Kidney epithelial cell (primary cell): ENCODE results near the gene VPS33A. TPM values are rescaled to one million over a fixed set of nuclear protein-coding genes. Genes with fewer than 3 reads are reported as not detected.
"Not testable (repeated sequence)": the region's sequence is repeated elsewhere in the genome, so short reads cannot be mapped to it uniquely, and the experiment has no call there.

Experiments used
- DNase-seq: peaks from one replicate; pipeline ENCODE4 v3.0.0-alpha.2; 2010; ENCODE audit warnings: low read depth
- H3K27me3 ChIP-seq: 2 replicates; pipeline ENCODE4 v1.6.0; 2011; ENCODE audit warnings: low read length; ENCODE audit not compliant: control insufficient read depth, insufficient read depth
- H3K36me3 ChIP-seq: 2 replicates; pipeline ENCODE4 v1.5.1; 2011; ENCODE audit warnings: low read length; ENCODE audit not compliant: control insufficient read depth, insufficient read depth
- H3K4me3 ChIP-seq: 2 replicates; pipeline ENCODE4 v1.5.1; 2011; ENCODE audit warnings: low read depth, mild to moderate bottlenecking, control low read depth, low read length
- total RNA-seq: library from RNA; depleted of rRNA; stranded (reverse); fragments of >200 nt; gene quantifications from 2 replicates; pipeline ENCODE4 v1.2.3, GENCODE V29; 2015
- TF ChIP-seq, protein P1 (sequence below): IDR thresholded peaks from 2 replicates; pipeline ENCODE4 v1.5.1; 2011; ENCODE audit warnings: mild to moderate bottlenecking, moderate library complexity, low read length, control low read depth, inconsistent platforms; ENCODE audit not compliant: insufficient read depth, poor library complexity, severe bottlenecking

Gene VPS33A
- total RNA-seq, 1 donor from 2014 or later: 26.3 TPM

DNA sequence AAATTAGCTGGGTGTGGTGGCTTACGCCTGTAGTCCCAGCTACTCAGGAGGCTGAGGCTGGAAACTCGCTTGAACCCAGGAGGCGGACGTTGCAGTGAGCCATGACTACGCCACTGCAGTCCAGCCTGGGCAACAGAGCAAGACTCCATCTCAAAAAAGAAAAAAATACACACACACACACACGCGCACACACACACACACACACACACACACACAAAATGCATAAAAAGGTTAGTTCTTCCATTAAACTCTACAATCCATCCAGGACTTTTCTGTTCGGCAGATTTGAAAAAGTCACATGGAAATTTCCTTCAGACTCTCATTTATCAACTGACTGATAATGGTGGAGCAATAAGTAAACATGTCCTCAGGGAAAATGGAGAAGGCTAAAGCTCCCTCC, 9.2 kb upstream of the VPS33A start:
- DNase-seq: no peak
- TF ChIP-seq, protein P1, sequence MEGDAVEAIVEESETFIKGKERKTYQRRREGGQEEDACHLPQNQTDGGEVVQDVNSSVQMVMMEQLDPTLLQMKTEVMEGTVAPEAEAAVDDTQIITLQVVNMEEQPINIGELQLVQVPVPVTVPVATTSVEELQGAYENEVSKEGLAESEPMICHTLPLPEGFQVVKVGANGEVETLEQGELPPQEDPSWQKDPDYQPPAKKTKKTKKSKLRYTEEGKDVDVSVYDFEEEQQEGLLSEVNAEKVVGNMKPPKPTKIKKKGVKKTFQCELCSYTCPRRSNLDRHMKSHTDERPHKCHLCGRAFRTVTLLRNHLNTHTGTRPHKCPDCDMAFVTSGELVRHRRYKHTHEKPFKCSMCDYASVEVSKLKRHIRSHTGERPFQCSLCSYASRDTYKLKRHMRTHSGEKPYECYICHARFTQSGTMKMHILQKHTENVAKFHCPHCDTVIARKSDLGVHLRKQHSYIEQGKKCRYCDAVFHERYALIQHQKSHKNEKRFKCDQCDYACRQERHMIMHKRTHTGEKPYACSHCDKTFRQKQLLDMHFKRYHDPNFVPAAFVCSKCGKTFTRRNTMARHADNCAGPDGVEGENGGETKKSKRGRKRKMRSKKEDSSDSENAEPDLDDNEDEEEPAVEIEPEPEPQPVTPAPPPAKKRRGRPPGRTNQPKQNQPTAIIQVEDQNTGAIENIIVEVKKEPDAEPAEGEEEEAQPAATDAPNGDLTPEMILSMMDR: no peak
- Histone ChIP-seq H3K36me3 (peaks cover 2% of the 10 kb centered on the region), H3K27me3 (no peaks in the 10 kb centered on the region), H3K4me3 (no peak overlapping the region)

GRCh38 chr12:122265886-122266229, 436 bp downstream of the VPS33A start:
- TF ChIP-seq, protein P1: no peak
- Histone ChIP-seq H3K36me3 (no peaks in the 10 kb centered on the region), H3K27me3 (no peaks in the 10 kb centered on the region), H3K4me3 (peak overlapping the region; percentile 98)
- no peak for DNase-seq

DNA sequence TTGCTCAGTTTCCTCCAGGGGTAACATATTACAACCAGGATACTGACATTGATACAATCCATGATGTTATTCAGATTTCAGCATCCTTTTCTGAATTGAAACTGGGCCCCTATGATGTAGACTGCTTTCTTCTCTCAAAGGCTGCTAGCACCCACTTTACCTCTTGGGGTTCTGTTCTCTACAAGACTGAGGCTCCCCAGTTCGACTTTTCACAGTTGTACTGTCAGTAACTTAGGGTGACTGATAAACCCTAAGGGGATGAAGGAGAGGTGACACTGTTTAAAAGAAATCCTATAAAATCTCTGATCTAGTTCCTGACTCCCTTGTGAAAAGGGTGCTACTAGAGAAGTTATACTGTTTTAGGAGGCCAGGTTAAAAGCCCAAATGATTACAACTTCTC, 818 bp downstream of the VPS33A start:
- Histone ChIP-seq H3K27me3 (no peaks in the 10 kb centered on the region), H3K4me3 (peak overlapping the region; percentile 98), H3K36me3 (no peaks in the 10 kb centered on the region)
- DNase-seq: no peak
- TF ChIP-seq, protein P1: no peak

DNA sequence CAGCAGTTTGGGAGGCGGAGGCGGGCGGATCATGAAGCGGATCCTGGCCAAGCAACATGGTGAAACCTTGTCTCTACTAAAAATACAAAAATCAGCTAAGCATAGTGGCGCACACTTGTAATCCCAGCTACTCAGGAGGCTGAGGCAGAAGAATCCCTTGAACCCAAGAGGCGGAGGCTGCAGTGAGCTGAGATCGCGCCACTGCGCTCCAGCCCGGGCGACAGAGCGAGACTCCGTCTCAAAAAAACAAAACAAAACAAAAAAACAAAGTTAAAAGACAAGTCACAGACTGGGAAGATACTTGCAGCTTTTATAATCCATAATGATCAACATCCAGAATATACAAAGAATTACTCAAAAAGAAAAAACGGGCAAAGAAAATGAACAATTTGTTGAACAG, 5.6 kb downstream of the VPS33A start:
- not testable (repeated sequence) for H3K36me3 ChIP-seq, H3K27me3 ChIP-seq, H3K4me3 ChIP-seq, DNase-seq

GRCh38 chr12:122258939-122259338, 7.4 kb downstream of the VPS33A start:
- H3K36me3 ChIP-seq, DNase-seq, H3K4me3 ChIP-seq, H3K27me3 ChIP-seq: not testable (repeated sequence)

GRCh38 chr12:122258462-122258861, 7.8 kb downstream of the VPS33A start:
- H3K36me3 ChIP-seq, H3K4me3 ChIP-seq, DNase-seq, H3K27me3 ChIP-seq: not testable (repeated sequence)

- no peak overlapping the region for H3K4me3 ChIP-seq
- no peaks in the 10 kb centered on the region for H3K27me3 ChIP-seq
- DNase-seq: no peak
- no peaks in the 10 kb centered on the region for H3K36me3 ChIP-seq
- TF ChIP-seq, protein P1: no peak
Observed at GRCh38 chr12:122250536-122250935, 15.8 kb downstream of the VPS33A start.

DNA sequence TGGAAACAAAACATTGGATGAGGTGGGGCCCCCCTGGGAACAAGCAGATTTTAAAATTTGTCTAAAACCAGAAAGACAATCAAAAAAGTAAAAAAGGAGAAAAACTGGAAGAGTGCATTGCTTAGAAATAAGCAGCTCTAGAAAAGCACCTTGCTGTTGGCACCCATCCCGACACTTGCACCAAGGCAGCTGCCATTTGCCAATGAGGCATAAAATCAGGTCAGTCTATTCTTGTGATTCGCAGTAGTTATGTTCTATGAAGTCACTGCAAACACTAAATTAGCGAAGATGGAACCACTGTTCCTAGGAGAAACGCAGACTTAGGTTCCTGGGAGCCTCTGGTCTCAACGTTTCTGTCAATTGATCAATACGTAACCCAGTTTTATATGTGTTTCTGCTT, 16.2 kb downstream of the VPS33A start:
- TF ChIP-seq, protein P1: no peak
- Histone ChIP-seq H3K27me3 (no peaks in the 10 kb centered on the region), H3K36me3 (no peaks in the 10 kb centered on the region), H3K4me3 (no peak overlapping the region)
- DNase-seq: no peak
